GM19099 (cell line): ENCODE results near the gene FIGNL2.

Source experiments
- POLR2A ChIP-seq: IDR thresholded peaks from 3 replicates; pipeline ENCODE4 v1.6.1; 2011; ENCODE audit warnings: low read depth; ENCODE audit not compliant: insufficient read length; ENCODE audit errors: extremely low read depth

The FIGNL2 gene

DNA sequence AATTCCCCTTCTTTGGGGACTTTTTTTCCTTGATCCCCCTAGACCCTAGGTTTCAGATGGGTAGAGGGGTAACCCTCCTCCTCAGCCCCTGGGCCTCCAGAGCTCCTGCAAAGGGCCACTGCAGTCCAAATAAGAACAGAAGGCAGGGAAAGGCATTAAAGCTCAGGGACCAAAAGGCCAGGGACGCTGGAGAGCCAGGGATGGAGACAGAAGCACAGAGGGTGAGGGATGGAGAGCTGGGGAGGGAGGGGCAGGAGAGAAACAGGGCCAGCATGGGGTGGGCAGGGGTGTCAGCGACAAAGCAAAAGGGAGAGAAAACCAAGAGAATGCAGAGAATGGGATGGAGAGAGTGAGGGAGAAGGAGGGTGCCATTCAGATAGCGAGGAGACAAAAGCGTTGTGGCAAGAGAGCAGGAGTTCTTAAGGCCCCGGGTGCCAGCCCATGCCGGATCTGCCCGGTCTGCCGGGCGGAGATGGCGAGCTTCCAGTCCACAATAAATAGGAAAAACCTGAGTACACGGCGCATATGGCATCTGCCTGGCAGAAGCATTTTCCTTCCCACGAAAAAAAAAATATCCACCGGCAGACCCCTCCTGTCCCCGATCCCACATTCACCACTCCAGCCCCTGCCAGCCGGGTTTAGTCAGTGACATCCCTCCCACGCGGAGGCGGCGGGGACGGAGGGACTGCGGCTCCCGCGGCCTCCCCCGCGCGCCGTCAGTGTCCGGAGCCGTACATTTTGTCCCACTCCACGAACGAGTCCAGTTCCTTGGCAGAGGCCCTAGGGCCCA is 28.6 kb downstream of the FIGNL2 start:
- no peak for TF ChIP-seq POLR2A

DNA sequence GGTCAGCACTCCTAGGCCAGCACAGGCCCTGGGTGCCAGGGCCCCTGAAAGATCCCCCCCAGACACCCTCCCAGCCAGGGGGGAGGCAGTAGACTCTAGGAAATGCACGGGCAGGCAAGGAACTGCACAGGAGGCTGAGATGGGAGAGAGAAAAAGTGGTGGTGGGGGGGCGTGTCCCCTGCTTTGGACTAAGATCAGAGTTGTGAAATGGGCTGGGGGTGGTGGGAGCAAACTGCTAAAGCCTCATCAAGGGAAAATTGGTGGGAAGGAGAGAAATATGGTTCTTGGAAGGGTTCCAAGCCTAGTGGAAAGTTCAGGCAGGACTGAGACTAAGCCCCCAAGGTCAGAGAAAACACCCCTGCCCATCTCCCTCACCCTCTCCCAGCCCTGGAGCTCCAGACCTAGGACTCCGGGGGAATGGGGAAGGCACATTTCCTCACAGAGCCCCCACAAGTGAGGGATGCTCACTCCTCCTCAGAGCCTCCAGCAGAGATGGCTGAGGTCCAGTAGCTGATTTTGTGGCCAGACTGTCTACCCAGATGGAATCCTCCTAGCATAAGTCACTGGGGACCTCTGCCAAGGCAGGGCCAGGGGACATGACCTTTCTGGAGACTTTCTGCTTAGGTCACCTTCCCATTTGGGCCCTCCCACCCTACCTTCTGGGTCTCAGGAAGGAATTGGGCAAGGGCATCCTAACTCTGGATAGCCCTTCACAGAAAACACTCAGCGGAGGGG is 29.8 kb downstream of the FIGNL2 start:
- no peak for TF ChIP-seq POLR2A

DNA sequence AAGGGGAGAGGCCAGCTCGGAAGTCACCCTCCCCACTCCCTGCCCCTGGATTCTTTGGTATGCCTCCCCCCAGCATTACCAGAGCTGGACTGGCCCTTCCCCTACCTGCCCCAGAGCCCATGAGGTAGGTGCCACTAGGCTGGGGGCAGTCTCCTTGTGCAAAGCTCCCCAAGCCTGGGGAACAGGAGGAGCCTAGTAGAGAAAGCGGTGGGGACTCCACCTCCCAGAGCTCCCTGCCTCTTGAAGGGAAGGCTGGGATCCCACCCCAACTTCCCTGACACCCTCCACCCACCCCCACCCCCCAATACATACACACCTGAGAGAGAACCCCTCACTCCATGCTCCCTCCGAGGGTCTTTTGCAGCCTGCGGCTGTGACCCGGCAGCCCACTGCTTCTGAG is 30.4 kb downstream of the FIGNL2 start:
- no peak for TF ChIP-seq POLR2A

DNA sequence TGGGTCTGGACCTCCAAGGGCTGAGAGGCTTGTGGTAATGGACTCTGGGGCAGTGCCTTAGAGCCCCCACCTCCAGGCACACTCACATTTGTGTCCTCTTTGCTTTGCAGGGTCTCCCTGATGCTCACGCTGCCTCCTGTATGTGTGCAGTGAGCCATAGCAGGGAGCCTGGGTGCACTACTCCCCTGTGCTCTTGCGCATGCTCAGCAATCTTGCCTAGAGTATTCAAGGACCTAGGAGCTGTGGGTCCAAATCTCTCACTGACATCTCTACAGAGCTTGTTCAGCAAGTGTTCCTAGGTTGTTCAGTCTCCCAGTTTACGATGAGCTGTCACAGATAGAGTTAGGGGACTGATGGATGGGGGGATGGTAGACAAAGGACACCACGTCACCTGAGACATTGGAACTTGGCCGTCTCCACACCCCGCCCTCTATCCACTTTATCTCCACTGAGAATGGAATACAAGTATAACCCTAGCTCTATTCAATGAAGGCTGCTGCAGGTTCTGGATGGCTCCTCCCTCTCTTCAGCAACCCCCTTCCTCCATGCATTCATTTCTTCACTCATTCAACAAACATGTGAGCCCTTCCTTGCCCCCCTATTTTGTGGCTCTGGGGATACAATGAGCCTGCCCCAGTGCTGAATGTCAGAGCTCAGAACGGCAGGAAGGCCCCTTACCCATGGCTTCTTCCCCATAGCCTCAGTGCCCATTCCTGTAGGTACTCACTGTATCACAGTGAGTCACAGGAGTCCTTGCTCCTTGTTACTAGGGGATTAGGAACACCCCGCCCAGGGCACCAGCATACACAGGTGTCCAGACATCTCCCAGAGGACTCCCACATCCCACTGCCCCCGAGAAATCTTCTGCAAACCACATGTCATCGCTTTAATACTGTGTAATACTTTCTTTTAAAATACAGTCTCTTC is 31.2 kb downstream of the FIGNL2 start:
- TF ChIP-seq POLR2A, result no peak

DNA sequence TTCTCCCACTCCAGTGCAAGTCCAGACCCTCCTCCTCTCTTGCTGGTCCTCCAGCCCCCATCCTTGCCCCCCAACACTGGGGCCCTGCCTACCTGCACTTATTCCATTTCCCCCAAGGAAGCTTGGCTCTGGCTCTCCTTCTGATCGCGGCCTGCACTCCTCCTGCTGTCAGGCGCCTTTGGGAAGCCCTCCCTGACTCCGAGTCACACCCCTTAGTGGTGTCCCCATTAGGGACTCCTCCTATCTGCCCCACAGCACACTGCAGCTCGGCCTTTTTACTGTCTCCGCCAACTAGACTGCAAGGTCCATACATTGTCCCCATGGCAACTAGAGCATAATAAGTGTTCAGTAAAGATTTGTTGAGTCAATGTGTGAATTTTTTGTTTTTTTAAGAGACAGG is 32.9 kb downstream of the FIGNL2 start:
- TF ChIP-seq POLR2A, result no peak

DNA sequence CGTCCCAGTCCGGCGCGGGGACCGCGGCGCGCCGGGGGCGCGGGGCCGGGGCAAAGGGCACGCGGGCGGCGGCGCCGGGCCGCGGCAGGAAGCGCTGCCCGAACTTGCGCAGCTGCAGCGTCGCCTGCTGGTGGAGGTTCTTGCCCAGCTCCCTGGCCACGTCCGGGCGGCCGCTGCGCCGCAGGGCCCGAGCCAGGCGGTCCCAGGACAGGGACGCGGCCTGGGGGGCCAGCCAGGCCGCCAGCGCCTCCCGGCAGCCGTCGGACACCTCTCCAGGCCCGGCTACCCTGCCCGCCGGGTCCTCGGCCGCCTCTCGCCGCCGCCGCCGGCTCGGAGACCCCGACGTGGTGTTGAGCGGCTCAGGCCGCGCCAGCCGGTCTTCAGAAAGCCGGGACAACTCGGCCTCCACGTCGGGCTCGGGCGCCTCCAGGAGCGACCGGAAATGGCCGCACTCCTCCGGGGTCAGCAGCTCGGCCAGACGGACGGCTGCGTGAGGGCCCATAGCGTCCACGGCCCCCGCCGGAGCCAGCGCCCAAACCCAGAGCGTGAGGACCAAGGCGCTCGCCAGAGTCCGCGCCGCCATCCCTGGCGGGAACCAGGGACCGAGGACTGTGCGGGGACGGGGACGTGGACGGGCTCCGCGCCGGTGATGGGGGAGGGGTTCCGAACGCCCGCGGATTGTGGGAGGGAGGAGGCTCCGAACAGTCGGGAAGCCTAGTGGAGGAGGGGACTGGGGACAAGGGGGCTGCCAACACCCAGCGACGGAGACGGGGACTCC is 34.0 kb downstream of the FIGNL2 start:
- TF ChIP-seq POLR2A, result no peak

DNA sequence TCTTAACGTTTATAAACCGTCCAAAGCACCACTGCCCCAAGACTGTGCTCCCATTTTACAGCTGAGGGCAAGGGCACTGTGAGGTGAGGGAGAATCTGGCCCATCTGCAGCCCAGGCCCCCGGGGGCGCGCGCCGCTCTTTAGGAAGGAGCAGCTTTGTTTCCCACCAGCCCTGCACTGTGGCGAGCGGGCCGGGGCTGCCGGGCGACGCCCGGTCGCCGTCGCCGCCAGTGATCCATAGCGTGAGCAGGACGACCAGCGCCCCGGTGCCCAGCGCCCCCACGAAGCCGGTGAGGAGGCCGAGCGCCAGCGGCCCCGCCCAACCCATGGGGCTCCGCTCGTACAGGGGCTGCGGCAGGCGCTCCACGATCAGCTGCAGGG is 34.6 kb downstream of the FIGNL2 start:
- TF ChIP-seq POLR2A, result no peak

DNA sequence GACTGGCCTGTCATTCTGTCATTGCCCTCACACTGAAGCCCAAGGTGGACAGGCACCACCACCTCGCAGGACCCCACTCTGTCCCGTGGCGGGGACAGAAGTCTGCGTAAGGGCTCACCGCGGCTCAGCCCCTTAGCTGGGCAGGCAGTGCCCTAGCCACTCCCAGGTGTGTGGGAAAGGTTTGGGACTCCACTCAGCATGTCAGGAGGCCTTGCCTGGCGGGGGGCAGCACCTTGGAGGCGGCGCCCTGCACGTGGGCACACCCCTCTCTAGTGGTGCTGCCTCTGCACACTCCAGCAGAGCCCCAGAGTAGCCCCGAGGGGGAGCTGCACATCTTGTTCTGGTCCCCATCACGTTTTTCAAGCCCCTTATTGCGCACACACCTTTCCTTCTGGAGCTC is 35.6 kb downstream of the FIGNL2 start:
- no peak for TF ChIP-seq POLR2A

DNA sequence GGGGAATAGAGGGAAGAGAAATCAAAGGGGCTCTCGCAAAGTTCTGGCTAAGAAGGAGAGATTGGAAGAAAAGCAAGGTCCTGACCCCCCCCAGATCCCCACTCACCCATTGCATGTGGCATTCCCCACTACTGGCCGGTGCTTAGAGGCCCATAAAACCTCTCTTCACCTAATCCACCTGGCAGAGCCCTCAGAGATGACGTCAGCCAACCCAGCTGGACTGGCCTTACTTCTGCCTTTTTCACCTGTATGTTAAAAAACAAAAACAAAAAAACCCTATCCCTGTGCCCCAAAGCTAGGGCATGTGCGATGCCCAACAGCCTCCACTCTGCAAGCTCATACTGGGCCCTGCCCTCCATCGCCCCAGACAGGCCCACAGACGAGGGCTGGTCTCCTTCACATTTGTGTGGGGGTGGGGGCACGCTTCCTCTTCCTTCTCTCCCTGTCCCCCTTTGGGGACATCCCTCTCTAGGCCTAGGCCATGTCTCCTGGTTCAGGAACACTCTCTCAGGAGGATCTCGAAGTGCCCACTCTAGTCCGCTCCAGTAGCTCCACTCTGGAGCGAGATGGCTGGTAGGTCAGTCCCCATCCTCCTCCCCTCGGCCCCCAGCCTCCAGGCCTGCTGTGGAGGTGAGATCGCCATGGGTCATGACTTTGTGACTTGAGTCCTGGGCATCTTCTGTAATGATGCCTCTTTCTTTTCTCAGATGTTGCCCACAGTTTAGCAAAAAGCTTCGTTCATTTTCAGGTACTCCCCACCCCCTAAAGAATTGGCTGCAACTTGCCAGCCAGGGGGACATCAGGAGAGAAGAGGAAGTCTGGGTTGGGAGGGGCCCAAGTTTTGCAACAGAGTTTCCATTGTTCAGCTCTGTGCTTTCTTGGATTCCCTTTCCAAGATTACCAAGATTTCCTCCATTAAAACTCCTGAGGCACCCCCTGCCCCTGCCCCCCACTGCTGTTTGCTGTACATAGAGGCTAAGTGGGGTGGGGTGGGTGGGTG is 37.0 kb downstream of the FIGNL2 start:
- no peak for TF ChIP-seq POLR2A

DNA sequence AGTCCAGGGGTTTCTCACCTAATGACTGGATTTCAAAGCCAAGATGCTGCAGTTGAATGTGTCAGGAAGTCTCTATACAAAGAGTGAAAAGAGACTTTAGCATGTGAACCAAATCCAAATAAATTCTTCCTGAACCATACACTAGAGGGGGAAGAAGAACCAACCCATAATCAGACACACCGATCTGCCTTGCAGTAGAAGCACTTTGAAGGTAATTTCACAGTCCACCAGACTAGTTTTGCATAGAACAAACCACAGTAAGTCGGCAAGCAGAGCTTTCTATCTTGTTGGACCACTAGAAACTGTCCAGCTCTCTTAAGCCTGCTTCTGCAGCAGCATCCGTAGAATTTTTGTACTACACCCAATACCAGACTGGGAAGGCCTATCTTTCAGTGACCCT is 39.3 kb downstream of the FIGNL2 start:
- TF ChIP-seq POLR2A, result no peak

DNA sequence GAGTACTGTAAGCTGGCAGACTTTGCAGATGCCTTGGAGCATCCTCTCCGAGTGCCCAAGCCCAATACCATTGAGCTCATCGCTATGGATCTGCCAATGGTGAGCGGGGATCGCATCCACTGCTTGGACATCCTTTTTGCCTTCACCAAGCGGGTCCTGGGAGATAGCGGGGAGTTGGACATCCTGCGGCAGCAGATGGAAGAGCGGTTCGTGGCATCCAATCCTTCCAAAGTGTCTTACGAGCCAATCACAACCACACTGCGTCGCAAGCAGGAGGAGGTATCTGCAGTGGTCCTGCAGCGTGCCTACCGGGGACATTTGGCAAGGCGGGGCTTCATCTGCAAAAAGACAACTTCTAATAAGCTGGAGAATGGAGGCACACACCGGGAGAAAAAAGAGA is 41.6 kb downstream of the FIGNL2 start:
- no peak for TF ChIP-seq POLR2A

DNA sequence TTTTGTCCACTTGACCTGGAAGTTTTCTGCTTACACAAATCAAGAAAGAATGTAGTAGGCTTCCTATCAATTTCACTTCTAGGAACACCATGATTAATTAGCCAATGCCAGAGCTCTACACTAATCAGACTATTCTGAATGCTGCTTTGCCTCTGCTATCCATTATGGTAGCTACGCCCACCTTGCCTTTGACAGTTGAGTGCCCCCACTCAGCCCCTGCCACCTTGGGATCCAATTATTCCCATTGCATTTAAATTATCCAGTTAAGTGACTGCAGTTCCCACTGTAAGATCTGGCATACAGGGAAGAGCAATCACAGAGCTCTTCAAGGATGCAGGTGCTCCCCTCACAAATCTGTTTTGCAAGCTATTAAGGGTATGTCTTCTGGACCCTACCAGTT is 47.5 kb downstream of the FIGNL2 start:
- no peak for TF ChIP-seq POLR2A

DNA sequence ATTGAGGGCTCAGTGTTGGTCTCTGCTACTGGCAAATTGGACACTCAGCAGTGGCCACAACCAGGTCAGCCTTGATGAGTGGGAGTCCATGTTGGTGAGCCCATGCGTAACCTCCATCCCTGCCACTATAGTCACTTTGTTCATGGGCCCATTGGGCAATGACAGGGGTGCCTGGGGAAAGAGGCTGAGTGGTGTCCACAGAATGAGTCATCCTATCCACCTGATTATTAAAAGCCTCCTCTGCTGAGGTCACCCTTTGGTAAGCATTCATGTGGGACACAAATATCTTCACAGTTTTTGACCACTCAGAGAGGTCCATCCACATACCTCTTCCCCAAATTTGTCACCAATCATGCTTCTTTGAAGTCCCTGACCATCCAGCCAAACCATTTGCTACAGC is 50.0 kb downstream of the FIGNL2 start:
- no peak for TF ChIP-seq POLR2A
